CD4-positive, alpha-beta T cell treated with Interleukin-12 subunit alpha and Interleukin-12 subunit beta, for 1 hour (primary cell): ENCODE measurements around the gene PTPRN2.

Source experiments
- DNase-seq: peaks from one replicate; pipeline ENCODE4 v3.0.0-alpha.2; 2020

Gene PTPRN2

GRCh38 chr7:158073845-158074840 is 513.5 kb downstream of the PTPRN2 start:
- no peak for DNase-seq

DNA sequence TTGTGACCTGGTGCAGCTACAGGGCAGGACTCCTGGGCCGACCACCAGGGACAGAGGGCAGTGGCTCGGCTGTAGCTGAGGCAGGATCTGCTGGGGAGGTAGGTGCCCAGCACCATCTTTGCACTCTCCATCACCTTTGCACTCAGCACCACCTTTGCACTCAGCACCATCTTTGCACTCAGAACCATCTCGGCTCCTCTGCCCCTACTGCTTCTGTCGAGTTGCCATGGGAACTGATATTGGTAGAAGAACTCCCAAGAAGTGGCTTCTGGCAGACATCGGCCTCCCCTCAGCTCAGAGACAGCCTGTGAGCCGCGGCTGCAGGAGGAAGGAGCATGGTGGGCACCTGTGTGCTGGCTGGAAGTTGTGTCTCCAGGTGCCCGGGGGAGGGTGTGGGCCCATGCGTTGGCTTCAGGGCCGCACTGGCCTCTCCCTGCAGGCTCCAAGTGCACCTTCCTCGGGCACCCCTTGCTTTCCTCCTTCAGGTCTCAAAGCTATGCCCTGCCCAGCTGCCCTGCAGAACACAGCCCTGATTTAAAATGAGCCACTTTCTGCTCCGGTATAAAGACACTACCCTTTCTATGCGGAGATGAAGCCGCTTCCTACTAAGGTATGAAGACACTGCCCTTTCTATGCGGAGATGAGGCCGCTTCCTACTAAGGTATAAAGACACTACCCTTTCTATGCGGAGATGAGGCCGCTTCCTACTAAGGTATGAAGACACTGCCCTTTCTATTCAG is 514.5 kb downstream of the PTPRN2 start:
- no peak for DNase-seq

GRCh38 chr7:158070222-158070920 is 517.3 kb downstream of the PTPRN2 start:
- no peak for DNase-seq

DNA sequence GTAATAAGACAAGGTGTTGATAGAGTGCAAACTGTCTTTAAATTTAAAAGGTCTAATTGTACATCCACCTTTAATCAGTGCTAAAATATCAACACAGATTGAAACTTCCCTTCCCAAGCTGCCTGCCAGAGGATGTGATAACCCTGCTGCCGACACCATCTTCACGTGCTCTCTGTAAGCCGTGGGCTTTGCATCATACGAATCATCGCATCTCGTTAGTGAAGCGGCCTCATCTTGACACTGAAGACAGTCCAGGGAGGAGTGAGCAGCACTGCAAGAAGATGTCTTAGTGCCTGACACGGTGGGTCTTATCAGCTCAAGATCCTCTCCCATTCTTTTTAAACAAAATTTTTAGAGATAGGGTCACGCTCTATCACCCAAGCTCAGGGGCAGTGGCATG is 518.8 kb downstream of the PTPRN2 start:
- DNase-seq = no peak

DNA sequence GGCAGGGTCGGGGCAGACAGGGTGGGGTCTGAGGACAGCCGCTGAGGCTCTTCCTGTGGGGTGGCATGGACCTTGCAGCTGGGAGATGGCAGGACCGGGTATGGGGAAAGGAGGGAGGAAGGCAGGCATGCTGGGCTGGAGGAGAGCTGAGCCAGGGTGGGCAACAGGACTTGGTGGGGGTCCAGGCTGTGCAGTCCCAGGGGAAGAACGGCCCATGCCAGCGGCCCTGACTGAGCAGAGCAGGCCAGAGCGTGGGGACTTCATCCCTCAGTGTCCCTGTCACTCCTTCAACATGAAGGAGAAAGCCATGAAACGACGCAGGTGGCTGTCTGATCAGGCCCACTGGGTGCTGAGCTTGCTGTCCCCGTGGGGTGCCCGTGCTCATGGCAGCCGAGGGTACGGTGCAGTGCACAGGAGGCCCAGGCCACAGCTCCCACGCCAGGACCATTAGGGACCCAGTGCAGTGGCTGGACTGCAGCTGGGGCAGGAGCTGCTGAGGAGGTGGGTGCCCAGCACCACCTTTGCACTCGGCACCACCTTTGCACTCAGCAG is 519.6 kb downstream of the PTPRN2 start:
- DNase-seq = no peak

- DNase-seq = no peak
Observed at GRCh38 chr7:158067219-158067930, 520.2 kb downstream of the PTPRN2 start.

DNA sequence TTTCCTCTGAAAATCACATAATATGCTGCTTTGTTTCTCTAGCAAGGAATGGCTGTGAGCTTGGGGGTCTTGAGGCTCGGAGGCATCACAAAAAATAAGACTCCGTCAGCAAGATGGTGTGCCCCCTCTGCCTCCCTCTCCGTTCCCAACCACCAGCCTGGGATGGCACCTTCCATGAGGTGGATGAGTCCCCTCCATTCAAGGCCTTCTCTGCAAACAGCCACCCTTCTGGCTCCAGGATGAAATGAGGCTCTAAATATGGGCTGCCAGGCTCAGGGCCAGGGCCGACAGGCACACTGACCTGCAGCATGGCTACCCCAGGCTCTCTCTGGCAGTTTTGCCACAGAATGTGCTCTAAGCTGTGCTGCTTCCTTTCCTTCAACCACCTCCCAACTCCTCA is 521.5 kb downstream of the PTPRN2 start:
- DNase-seq = no peak

GRCh38 chr7:158065340-158065739 is 522.3 kb downstream of the PTPRN2 start:
- DNase-seq = no peak

DNA sequence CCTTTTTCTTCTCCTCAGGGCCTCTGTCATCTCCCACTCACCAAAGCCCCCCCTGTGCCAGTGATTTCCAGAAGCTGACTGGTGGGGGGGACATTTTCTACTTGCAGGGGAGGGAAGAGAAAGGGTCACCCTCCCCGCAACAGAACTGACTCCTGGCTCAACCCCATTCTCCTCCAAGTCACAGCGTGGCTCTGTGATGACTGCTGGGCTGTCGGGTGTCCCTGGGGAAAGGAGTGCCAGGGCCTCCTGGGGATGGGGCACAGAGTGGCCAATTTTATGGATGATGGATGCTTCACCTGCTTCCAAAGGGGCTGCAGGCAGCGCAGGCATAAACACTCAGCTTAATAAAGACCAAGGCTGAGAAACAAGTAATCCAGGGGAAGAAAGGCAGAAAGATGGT is 523.0 kb downstream of the PTPRN2 start:
- DNase-seq = no peak

GRCh38 chr7:158063850-158064610 is 523.6 kb downstream of the PTPRN2 start:
- DNase-seq = no peak

DNA sequence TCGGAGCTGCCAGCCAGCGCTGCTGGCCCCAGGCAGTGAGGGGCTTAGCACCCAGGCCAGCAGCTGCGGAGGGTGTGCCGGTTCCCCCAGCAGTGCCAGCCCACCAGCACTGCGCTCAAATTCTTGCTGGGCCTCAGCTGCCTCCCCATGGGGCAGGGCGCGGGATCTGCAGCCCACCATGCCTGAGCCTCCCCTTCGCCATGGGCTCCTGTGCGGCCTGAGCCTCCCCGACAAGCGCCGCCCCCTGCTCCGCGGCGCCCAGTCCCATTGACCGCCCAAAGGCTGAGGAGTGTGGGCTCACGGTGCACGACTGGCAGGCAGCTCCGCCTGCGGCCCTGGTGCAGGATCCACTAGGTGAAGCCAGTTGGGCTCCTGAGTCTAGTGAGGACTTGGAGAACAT is 525.0 kb downstream of the PTPRN2 start:
- no peak for DNase-seq

GRCh38 chr7:158061884-158062656 is 525.6 kb downstream of the PTPRN2 start:
- DNase-seq = no peak

DNA sequence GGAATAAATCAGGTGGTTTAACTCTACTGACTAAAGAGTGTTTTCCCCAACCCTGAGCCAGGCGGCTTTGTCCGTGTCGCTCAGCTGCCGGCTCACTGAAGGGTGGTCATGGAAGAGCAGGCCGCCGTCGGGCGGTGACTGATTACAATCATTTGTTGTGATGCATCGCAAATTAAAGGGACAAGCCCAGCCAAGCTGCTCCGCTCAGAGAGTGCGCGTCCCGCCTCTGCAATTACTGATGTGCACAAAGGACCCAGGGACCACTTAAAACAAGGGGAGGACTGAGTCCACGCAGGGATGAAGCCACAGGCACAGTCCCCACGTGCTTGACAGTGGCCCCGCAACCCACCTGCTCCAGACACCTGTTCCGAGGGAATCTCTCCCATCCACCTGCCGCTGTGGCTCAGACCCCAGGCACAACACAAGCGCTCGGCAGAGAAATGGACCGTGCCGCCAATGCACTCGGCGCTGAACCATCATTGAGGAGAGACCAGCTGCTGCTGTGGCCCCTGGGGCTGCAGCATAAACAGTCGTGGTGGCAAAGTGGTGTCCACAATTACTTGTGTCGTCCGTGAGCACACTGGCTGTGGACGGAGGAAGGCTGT is 526.5 kb downstream of the PTPRN2 start:
- DNase-seq = no peak

- no peak for DNase-seq
Observed at GRCh38 chr7:158060216-158060615, 527.4 kb downstream of the PTPRN2 start.

- no peak for DNase-seq
Observed at GRCh38 chr7:158057446-158057845, 530.2 kb downstream of the PTPRN2 start.

- no peak for DNase-seq
Observed at GRCh38 chr7:158056761-158057160, 530.9 kb downstream of the PTPRN2 start.

DNA sequence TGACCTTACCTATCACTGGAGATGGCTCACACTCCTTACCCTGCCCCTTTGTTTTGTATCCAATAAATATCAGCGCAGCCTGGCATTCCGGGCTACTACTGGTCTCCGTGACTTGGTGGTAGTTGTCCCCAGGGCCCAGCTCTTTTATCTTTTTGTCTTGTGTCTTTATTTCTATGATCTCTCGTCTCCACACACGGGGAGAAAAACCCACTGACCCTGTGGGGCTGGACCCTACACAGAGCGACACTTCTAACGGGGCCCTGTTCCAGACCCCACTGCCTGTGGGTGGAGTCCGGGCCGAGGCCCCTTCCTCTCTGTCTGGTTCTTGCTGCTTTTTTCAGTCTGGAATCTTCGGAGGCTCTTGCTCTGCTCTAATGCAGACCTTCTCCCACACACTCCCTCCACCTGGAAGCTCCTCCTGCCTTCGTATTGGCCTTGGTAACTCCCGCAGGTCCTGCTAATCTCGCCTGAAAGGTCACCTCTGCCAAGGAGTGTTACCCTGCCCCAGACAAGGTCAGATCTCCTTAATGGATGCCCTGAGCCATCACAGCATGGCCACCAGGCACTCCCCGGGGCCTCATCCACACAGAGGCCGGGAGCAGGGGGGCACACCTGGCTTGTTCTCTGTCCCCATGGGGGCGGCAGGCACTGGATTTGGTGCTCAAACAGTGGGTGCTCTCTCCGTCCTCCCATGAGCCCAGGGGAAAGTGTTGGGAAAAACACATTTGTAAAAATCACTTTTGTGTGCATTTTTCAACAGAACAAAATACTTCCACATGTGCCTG is 531.7 kb downstream of the PTPRN2 start:
- no peak for DNase-seq

DNA sequence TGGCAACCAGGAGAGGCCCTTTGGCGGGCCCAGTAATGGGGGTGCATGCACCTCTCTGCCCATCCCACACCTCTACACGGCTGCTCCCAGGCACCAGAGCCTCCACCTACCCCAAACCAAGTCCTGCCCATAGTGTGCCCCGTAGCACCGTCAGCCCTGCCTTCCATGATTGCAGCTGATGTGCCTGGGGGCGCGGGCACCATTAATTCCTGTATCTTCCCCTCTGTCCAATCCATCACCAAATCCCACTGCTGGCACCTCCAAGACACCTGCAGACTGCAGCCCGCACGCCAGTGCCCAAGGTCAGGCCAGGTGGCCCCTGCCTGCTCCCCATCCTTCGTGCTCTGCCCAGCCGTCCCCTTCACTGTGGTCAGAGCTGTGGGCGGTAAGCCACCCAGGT is 533.0 kb downstream of the PTPRN2 start:
- DNase-seq = no peak

DNA sequence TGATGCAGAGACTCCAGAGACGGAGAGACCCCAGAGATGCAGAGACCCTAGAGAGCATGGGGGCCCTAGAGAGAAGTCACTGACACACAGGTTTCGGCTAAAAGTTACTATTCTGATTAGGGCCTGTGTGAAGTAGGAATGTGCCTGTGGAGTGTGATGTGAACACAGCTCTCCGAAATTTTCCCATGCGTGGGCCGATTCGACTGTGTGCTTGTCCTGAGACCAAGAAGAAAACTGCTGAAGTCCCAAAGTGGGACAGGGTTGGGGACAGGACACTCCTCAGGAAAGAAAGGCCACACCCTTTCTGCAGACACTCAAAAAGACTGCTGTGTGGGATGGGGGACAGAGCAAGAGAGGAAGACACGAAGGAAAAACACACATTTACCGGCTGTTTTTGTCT is 533.5 kb downstream of the PTPRN2 start:
- no peak for DNase-seq
